Myocyte (in vitro differentiated cells): ENCODE measurements around the gene IL26. TPM values are rescaled to one million over a fixed set of nuclear protein-coding genes. Genes with fewer than 3 reads are reported as not detected.

ENCODE experiments used
- DNase-seq: peaks from one replicate; pipeline ENCODE4 v3.0.0-alpha.2; 2012; ENCODE audit warnings: low read depth
- polyA plus RNA-seq: library from polyadenylated mRNA; unstranded; fragments of >200 nt; gene quantifications from one replicate; pipeline ENCODE4 v1.2.1, GENCODE V29; 2012; ENCODE audit warnings: missing spikeins
- total RNA-seq: library from RNA; depleted of rRNA; stranded (reverse); fragments of >200 nt; gene quantifications from 2 replicates; pipeline ENCODE4 v1.2.3, GENCODE V29; 2014

IL26 gene, protein sequence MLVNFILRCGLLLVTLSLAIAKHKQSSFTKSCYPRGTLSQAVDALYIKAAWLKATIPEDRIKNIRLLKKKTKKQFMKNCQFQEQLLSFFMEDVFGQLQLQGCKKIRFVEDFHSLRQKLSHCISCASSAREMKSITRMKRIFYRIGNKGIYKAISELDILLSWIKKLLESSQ
- total RNA-seq = not detected in 2 replicates
- polyA plus RNA-seq = not detected

DNA sequence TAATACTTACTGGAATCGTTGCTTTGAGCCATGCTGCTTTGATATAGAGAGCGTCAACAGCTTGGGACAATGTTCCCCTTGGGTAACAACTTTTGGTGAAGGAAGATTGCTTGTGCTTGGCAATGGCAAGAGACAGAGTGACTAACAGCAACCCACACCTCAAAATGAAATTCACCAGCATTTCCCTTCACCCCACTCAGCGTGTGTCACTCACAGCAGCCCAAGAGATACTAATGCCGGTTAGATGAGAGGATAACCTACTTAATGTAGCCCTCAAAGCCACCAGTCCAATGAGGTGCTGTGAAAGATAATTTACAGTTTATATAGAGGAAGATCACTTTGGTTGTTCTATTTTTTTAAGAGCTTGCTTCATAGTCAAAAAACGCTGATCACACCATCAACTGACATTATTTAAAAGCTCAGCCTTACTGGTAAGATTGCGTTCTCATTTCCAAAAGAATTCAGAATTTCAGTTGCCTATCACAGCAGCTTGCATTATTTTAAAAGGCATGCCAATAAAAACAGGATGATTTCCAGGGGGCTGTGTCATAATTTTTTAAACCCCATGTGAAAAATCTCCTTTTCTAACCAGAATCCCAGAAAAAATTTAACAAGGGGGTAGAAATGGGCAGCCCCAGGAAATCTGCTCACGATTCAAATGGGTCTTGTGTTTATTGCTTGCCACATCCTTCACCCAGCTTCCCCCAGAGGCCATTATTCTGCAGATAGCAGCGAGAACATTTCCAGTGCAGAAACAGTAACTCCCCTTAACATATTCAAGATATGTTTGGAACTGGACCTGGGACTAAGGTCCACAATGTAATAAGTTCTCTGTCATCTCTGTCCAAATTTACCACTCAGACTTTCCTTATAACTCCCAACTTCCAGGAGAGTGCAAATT, at the start of gene IL26:
Gene IL26, minus strand, starts transcription at position 235 of the 901 bp plus-strand sequence. Its CDS starts 54 bp downstream, at position 181.
- no peak for DNase-seq

DNA sequence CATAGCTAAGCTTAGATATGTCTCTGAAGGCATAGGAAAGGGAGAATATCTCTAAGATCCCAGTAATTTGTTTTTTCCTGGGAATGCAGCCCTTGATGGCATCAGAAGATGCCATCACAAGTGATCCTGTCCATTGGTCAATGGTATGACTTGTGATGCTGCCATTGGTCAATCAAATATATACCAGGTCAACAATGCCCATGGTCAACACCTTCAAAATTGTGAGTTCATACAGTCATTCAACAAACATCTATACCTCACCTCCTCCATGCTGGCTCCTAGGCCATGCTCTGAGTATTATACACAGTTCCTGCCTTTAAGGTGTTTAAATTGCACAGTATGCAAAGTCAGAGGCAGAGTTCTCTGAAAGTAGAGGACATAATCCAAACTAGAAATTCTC, 47.1 kb upstream of the IL26 start:
- DNase-seq = no peak

DNA sequence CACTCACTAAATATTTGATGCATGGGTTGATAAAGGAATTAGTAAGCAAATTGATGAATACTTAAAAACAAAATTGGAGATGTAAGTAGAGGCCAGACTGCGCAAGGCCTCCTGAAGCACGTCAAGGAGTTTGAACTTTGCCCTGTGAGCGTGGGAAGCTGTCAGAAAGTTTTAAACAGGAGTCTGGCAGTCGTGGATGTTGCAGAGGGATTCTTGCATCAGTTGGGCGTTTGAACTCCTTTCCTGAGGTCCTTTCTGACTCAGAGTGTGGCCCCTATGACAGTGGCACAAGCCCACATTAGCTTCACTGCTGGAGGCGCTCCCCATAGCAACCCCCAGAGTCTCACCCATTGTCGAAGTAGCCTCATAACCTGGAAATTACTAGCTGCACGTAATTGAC, 45.7 kb upstream of the IL26 start:
- no peak for DNase-seq

DNA sequence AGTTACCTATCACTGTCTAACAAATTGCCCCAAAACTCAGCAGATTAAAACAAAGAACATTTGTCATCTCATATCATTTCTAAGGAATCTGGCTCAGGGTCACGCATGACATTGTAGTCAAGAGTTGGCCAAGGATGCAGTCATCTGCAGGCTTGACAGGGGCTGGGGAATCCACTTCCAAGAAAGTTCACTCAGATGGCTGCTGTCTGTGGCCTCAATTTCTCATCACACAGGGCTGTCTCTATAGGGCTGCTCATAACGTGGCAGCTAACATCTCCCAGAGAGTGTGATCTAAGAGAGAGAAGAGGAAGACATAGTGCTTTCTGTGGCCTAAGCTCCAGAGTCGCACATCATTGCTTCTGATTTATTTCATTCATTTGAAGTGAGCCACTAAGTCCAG, 44.7 kb upstream of the IL26 start:
- no peak for DNase-seq

DNA sequence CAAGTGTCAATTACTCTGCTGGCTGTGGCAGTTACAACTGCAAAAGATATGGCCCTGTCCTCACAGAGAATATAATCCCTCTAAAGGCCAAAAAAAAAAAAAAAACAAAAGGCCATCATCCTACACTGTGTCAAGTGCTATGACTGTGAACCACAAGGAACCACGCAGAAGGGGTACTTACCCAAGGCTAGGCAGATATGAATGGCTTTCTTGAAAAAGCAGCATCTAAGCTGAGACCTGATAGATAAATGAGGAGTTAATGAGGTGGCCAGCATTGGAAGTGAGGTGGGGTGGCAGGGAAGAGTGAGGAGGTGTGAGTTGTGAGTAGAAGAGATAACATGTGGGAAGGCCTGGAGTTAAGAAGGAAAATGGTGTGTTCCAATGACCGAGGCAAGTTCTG, 44.2 kb upstream of the IL26 start:
- DNase-seq = no peak

DNA sequence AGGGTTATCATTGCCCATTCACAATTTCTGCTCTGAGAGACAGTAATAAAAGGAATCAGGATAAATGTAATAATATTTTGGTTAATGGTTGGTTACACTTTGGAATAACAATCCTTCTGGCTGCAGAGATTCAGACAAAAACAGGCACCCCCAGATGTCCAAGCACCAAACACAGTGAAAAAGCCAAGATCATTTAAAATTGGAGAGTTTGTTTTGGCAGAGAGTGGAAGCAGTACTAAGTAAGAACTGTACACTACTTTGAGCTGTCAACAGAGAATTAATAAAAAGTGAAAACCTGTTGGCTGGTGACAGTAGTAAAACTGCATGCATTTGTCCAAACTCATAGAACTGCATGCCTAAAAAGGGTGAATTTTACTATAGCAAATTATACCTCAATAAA, 43.4 kb upstream of the IL26 start:
- no peak for DNase-seq

DNA sequence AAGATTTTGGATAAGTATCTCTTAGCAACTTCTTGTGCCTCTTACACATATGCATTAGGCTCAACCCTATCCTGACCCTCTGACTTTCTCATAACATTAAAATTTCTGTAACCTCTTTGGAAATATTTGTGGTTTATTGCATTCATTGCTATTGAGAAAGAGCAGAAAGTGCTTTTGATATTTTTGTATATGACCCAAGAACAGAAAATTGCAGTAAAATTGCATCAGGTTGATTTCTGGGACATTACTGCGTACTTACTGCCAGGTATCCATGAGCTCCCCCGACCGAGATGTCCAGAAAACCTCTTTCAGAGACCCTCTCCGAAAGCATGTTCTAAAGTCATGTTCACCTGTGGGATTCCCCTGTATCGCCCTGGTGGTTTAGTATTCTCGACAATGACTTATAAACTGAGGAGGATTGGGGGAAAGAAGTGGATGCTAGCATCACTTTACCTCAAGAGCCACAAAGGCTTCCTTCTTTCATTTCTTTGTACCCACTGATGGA, 42.3 kb upstream of the IL26 start:
- DNase-seq = no peak

DNA sequence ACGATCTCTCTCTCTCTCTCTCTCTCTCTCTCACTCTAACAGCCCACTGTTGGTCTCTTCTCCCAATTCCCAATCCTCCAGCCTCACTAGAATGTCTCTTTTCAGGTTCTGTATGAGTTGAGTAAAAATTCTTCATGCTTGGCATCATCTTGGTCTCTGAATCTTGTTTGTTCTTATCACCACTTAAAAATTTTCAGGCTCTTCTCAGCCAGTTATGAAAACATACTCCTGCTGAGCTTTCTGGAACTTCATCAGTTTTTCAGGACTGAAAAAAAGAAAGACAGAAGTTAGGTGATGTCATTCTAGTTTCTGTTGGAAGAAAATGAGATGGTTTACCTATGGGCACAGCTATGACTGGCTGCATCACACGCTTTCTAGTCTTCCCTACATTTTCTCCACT, 39.2 kb upstream of the IL26 start:
- no peak for DNase-seq

DNA sequence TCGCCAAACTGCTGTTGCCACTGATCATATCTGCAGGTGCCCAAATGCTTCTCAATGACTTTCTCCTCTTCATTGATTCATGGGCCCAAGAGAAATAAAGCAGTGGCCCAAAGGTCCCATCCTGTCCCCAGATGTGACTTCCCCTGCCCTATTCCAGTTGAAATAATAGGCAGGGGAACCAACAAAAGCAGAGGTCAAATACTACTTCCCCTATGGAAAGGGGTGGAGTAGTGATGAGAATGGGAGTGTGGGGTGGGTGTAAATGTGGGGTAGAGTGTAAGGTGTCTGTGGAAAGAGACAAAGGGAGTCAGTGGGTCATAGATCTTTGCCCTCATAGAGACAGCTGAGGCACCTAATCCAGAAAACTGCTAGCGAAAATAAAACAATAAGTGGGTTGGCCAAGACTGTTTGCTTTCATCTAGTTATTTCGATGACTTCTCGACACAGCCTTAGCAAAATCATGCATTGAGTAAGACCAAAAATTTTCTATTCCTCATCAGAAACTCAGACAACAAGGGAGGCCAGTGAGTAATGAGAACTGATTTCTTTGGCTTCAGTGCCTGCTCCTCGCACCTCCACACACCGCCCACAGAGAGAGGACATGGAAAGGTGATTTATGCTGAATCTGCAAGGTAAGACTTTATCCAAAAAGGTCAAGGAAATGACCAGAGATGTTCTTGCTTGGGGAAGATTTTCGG, 38.7 kb upstream of the IL26 start:
- no peak for DNase-seq

DNA sequence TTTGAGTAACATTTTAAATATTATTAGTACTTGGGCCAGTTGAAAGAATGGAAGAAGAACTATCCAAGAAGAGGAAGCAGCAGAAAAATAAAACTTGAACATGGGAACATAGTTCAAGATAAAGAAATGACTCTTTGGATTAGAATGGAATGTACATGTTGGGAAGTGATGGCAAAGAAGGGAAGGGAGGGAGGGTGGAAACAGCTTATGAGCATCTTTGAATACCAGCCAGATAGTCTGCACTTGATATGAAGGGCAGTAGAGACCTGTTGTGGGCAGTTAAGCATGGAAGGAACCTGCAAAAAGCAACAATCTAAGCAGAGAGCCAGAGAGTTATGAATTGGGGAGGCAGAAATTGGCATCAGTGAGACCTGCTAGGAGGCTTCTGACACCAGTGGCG, 37.8 kb upstream of the IL26 start:
- DNase-seq = no peak

DNA sequence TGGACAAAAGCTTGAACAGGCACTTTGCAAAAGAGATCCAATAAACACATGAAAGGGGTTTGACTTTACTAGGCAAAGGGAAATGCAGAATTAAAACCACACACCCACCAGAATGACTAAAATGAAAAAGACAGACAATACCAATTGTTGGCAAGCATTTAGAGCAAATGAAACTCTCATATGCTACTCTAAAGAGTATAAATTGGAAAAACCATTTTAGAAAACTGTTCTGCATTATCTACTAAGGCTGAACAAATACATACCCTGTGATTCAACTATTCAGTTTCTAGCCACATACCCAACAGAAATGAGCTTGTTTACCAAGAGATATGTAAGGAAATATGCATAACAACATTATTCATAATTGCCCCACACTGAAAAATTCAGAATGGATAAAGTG, 36.3 kb upstream of the IL26 start:
- no peak for DNase-seq

DNA sequence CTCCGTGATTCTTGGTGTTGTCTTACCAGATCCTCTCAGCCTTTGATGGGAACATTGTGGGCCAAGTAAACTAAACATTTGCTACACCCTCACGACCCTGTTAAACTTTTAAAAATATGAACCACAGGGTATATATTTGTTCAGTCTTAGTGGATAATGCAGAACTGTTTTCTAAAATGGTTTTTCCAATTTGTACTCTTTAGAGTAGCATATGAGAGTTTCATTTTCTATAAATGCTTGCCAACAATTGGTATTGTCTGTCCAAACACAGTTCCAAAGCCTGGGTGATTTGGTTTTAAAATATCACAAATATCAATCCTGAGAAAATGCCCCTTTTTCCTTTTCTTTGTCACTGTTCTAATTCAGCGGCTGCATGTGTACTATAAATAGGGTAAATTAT, 34.5 kb upstream of the IL26 start:
- DNase-seq = no peak

DNA sequence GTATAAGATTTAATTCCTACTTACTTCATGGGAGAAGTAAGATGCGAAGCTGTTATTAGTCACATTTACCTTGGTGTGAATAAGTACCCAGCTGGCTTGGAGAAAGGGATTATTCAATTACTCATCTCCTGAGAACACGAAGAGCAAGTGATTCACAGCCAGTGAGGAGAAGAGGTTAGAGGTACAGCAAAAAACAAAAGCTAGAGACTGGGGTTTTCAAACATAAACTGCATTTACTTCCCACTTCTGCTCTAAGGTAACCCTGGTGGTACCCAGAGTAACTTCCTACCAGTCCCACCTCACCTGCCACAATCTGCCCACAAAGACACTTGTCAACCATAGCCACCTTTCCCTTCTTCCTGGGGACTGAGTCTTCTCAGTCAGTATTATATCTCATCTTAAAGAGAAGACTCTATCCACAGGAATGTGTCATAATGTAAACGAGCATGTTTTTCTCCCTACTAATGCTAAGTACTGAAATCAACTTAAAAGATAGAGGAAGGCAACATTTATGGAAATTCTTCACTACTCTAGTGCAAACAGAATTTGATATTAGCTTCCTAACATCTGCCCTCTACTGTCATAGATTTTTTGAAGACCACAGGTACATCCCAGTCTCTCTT, 33.8 kb upstream of the IL26 start:
- peak; percentile 29 for DNase-seq

DNA sequence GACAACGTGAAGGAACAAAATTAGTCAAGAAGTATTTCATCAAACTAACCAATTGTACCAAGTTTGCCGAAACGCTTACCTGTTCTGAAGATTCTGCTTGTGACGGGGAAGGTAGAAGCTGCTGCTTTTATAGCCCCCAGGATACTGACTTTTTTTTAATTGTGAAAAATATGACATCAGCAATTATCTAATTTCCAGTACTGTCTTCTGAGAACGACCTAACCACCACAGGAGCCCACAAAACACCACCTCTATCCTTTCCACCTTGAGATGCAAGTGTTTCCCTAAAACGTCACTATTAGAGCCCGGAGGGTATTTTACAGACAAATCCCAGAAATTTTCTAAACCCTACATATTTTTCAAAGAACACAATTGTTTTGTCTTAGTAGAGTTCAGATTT, 27.9 kb upstream of the IL26 start, which contains the start of gene IL22:
Gene IL22, minus strand, starts transcription at position 101 of the 400 bp plus-strand sequence. CDS start 156 bp downstream, outside the sequence.
- no peak for DNase-seq

DNA sequence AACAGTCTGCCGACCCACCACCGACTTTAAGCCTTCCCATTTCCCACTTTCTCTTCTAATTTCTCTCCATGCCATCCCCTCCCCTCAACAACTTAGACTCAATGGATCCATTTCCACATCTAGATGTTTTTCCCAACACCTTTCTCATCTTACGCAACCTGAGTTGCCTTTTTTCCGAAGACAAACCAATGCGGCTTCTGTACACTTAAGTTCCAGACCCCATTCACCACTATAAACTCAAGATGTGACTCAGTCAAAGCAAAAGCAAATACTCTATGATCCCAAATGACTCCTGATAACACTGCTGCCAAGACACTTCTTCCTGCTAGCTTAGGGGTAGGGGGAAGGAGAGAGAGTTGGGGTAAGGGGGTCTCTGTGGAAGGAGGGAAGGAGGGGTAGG, 26.5 kb upstream of the IL26 start:
- DNase-seq = no peak

DNA sequence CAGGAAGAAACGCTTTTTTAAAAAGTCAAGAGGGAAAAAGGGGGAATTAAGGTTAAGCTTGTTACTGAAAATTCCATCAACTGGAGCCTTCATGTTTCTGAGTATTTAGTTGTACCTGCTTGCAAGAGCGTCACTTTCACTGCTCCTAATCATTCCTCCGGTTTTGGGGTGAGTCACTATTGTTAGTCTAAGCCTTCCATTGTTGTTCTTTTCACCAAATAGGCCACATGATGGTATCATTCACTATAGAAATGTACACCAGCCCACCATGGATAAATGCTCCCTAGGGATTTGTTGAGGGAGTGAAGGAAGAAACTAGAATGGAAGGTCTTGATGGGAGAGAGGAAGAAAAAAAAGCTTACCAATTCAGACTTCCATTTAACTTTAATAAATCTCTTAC, 24.8 kb upstream of the IL26 start:
- DNase-seq = no peak

DNA sequence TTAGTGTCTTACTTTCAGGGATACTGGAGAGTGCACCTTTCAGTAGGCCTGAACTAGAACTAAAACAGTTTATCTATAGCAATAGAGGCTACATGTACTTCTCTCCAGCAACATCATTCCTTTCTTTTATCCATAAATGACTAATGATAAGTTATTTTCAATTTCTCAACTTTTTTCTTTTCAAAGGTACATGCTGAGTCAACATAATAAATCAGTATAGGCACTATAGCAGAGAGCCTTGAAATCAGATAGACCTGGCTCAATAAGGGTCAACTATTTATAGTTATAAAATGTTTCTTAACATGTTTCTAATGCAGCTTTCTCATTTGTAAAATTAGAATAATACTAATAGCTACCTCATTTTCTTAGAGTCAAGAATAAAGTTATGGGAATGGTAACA, 22.2 kb upstream of the IL26 start:
- DNase-seq = no peak

DNA sequence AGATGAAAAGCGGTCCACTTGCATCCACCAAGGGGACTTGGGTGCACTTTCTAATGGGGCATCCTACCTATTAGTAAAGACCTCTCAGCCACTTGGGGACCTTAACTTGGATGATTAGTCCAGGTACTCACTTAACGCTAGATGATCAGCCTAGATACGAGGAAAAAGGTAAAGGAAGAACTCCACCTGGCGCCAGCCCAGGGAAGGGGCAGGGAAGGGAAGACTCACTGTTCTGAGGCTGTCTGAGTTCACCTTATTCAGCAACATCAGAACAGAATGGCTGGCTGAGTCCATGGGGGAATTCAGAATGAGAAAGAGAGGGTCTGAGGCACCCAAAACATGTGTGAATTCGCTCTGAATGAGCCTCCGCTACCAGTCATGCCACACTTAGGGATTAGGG, 20.7 kb upstream of the IL26 start:
- DNase-seq = no peak

DNA sequence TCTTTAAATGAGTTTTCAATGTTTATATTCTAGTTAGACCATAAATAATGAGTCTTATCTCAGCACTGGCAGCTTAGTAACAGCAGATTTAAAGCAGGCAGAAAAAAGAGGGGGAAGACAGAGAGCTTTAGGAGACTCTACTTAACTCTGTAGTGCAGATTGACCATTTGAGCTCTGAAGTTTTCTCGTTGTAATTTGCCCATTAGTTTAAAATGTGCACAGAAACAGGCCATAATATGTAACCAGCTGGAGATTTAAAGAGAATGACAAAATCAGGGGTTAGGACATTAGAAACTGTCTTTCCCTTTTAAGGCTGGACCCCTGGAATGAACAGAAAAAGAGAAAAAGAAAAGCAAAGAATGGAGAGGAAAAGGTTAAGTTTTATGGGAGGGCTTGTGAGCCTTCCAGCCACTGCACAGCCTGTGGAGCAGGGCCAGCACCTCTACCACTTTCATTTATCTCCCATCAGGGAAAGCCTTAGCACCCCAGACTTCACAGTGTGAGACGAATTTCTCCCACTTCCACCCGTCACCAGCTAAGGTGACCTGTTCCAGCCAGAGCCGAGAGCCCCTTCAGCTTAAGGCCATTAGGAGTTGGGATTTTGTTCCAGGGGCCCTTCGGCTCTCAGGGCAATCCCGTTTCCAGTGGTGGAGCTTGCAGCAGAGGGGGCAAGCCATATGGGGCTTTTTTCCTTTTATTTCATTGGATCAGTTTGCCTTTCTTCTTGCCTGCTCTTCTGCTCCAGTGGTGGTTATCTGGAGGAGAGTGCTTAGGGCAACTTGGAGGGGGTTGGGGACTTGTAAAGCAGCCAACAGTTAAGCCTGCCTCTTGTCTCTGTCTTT, 19.8 kb upstream of the IL26 start:
- DNase-seq = no peak

DNA sequence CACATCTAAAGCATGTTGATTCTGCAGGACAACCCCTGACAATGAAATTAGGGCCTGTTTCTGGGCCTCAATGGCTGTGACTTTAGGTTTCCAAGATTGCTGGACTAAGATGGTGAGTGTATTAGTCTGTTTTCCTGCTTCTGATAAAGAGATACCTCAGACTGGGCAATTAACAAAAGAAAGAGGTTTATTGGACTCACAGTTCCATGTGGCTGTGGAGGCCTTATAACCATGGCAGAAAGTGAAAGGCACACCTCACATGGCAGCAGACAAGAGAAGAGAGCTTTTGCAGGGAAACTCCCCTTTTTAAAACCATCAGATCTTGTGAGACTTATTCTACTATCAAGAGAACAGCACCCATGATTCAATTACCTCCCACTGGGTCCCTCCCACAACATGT, 17.2 kb upstream of the IL26 start:
- no peak for DNase-seq

DNA sequence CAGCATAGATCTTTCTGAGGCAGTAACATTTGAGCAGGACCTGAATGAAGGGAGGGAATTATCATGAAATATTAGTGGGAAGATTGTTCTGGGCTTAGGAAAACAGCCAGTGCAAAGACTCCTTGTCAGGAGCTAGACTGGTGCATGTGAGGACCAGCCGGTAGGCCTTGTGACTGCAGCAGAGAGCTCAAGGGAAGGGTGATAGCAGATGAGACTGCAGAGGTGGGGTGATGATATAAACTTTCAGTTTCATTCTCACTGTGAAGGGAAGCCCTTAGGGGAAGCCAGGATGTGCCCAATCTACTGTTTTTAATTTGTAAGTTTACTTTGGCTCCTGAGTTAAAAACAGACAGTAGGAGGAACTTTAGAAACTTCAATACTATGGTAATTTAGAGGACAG, 15.4 kb upstream of the IL26 start:
- DNase-seq = peak; percentile 26
